CD4-positive, alpha-beta T cell treated with Interleukin-17A for 1 hour (primary cell): Measurements from ENCODE around the gene CD34.
"Not testable (repeated sequence)": the region's sequence is repeated elsewhere in the genome, so short reads cannot be mapped to it uniquely, and the experiment has no call there.

Source experiments
- DNase-seq: peaks from one replicate; pipeline ENCODE4 v3.0.0-alpha.2; 2020

Gene CD34

DNA sequence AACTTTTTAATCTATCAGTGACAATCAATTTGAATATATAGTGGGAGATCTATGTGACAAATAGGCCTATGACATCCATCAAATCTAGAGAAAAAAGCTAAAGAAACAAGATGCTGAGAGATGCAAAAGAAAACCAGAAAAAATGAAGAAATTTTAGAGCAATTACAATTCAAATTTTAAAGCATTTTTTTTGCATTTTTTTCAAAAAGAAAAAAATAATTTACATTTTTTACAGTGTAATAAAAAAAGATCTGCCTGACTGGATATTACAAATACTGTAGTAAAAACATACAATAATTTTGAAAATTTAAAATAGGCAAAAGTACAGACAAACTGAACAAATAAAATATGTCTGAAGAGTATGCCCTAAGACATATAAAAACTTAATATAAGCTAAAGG lies 14.4 kb downstream of the CD34 start:
- DNase-seq: no peak

DNA sequence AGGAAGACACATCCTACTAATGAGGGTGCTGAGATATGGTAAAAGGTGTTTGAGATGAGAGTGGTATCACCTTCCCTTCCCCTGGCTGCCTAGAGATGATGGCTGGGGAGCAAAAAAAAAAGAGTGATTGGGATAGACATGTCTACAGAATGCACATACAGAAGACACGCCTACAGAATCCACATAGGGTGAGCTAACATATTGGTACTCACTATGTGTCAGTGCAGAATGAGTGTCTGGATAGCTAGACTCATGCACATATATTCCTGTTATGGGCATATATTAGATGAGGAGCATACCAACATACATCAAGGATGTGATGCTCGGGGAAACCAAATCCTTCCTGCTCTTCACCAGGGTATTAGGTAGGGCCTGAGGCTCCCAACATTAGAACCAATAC lies 16.2 kb downstream of the CD34 start:
- DNase-seq: no peak

GRCh38 chr1:207893737-207894582 lies 17.0 kb downstream of the CD34 start:
- no peak for DNase-seq

- DNase-seq: no peak
Observed at GRCh38 chr1:207892764-207893163, 18.2 kb downstream of the CD34 start.

DNA sequence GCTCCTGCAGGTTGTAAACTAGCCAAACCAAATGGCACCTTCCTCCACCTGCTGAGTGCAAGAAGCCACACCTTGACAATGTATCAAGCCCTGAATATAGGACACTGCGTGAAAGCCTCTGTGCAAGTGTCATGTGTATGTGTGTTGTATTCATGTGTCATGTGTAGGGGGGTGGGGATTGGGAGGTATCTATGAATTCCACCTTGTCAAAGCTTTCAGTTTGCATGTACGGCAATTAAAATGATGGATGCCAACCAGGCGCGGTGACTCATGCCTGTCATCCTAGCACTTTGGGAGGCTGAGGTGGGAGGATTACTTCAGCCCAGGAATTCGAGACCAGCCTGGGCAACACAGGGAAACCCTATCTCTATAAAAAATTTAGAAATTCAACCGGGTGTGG lies 19.8 kb downstream of the CD34 start:
- no peak for DNase-seq

DNA sequence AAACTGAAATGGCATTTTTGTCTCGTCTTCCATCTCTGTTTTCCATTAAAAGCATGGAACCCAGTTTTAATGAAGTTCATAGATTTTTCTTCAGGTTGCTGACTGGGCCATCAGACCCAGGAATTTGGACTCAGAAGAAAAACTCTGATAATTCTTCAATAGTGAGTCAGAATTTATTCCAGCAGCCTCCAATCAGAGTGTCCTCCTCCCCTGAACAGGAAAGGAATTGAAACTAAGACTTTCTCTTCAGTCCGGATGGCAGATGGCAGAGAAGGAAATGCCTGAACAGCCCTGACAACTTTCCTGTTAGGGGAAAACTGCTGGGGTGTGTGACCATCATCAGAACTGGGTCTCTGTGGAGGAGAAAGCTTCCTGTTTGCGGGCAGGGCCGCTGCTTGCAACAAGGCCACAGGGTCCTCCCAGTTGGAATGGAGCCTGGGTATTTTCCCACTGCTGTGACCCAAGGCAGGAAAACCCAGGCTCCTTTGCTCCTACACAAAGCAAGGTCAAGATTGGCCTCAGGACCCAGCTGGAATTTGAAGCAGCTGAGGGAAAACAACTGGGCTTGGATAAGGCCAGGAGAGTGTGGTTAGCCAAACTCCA lies 20.7 kb downstream of the CD34 start:
- DNase-seq: no peak

- no peak for DNase-seq
Observed at GRCh38 chr1:207888652-207889051, 22.3 kb downstream of the CD34 start.

DNA sequence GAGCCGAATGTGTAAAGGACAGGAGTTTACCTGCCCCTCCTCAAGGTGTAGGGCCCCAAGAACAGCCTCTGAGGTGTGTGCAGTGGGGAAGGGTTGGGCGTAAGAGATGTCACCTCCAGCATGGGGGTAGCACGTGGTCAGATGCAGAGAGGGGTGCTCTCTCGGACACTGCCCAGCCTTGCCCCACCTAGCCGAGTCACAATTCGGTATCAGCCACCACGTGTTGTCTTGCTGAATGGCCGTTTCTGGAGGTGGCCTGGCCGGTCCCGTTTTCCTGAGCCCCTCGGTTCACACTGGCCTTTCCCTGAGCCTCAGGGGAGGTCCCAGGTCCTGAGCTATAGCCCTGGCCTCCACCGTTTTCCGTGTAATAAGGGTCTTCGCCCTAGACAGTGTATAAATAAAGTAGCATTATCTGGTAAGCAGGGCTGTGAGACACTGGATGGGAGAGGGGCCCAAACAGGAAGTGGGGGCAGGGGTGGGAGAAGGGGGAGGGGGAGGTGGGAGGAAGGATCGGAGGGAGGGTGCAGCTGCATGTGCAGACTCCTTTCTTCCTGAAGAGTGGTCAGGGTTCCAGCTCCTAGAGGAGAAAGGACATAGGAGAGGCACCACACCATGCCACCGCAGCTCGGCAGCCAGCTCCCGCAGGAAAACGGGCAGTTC lies 23.3 kb downstream of the CD34 start:
- no peak for DNase-seq

GRCh38 chr1:207886227-207886626 lies 24.7 kb downstream of the CD34 start:
- DNase-seq: no peak

GRCh38 chr1:207885129-207886032 lies 25.5 kb downstream of the CD34 start:
- DNase-seq: peak; percentile 76

DNA sequence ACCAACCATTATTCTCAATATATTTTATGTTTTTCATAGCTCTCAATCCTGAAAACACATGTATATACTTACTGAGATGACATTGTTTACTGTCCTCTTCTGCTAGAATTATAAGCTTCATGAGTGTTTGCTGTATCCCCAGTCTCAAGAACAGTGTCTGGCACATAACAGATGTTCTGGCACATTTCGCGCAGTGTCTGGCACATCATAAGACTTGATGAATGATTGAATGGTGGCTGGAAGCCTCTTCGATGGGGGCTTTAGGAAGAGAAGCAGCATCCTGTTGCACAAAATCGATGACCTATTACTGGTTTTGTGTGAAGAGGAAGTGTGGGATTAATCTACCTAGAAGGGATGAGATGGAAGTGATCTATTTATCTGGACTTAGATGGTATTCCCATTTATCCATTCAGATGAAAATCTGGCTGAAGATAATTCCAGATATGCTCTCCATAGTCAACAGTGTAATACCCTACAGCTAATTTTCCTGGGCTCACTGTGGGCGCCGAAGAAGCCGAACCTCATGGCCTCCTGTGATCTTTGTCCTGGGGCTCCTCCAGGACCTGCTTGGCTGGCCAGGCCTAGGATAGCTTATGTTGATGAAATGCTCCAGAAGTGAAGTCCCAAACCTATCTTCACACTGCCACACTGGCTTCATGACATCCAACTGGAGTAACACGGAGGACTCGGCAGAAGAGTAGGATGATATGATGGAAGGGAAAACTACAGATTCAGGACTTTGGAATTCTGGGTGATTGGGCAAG lies 26.5 kb downstream of the CD34 start:
- no peak for DNase-seq

- DNase-seq: no peak
Observed at GRCh38 chr1:207883660-207884250, 27.2 kb downstream of the CD34 start.

DNA sequence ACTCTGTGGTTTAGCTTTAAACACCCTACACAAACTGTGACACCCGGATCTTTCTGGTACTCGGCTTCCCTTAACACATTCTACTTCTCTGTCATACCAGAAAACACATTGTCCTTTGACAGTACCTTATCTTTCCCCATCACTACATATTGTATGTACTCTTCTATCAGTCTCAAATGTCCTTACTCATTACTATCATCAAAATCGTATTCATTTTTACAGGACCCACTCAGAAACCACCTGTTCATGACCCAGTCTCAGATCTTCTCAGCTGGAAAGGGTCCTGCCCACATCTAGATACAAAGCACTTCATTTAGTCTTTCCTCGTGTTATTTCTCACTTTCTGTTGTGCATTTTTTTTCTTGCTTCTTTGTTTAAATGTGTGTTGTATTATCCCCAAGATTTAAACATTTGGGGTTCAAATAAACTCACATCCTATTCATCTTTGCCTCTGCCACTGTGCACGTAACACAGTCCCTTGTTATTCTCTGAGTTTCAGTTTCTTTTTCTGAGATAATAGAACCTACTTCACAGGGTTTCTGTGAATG lies 27.7 kb downstream of the CD34 start:
- peak; percentile 50 for DNase-seq

DNA sequence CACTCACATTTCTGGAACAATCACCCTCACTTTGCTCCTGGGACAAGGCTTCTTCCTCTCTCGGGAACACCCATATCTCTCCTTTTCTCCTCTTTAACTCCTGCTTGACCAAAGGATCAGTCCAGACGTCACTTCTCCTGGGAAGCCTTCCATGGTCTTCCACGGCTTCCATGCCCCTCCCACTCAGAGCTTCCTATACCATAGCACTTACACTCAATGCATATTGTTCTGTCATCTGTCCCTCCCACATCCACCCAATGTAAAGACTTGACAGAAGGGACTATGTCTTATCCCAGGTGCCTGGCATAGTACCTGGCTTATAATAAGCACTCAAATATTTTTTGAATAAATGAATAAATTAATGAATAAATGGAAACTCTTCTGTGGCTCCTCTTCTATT lies 28.2 kb downstream of the CD34 start:
- DNase-seq: no peak

- DNase-seq: no peak
Observed at GRCh38 chr1:207878939-207879338, 32.0 kb downstream of the CD34 start.

DNA sequence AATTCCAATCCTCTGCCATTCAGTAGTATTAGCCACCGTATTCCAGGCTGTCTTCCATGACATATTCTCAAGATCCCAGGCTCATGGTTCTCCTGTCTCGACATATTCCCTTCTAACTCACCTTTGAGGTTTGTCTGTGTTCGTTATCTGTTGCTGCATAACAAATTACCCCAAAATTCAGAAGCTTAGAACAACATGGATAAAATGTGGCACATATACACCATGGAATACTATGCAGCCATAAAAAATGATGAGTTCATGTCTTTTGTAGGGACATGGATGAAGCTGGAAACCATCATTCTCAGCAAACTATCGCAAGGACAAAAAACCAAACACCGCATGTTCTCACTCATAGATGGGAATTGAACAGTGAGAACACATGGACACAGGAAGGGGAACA lies 33.0 kb downstream of the CD34 start:
- DNase-seq: not testable (repeated sequence)

- no peak for DNase-seq
Observed at GRCh38 chr1:207876131-207876530, 34.8 kb downstream of the CD34 start.

- DNase-seq: no peak
Observed at GRCh38 chr1:207875532-207875931, 35.4 kb downstream of the CD34 start.

DNA sequence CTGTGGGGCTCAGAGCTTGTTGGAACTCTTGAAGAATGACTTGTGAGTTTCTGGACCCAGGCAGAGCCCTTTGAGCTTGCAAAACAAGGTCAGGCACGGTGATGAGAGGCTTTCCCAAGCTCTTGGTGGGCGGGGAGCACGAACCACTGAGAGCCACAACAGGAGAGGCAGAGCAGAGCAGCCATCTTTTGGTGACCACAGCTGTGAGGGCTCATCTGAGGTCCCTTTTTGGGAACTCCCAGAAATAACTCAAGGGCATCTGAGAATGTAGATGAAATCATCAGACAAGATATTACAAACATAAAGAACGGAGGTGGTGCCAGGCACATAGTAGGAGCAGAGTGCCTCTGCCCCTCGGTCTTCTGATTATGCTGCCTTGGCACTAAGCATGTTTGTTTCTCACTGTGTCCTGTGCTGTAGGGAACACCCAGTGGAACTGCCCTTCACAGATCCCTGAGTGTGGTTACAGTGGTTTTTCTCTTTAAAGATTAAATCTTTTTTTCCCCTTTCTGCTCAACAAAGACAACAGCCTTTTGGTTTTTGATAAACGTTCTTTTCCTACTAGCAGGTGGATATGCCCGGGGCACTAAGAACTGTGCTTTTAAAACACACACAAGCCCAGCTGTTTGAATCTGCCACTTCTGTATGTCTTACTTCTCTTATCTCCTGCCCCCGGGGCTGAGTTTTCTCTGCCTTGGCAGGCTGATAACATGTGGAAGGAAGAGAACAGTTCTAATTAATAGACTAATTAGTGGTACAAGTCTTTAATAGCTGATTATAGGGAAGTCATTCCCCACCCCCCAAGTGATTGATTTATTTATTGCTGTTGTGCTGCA lies 37.7 kb downstream of the CD34 start:
- peak; percentile 53 for DNase-seq

GRCh38 chr1:207872621-207873020 lies 38.3 kb downstream of the CD34 start:
- DNase-seq: no peak
